Subcutaneous adipose tissue (tissue), 4 donors: Measurements from ENCODE around the gene STXBP6. TPM values are rescaled to one million over a fixed set of nuclear protein-coding genes. Genes with fewer than 3 reads are reported as not detected.

ENCODE experiments used
- CTCF ChIP-seq: fragments of 450-650 bp; IDR thresholded peaks from one replicate; pipeline ENCODE4 v1.5.1; 2016; ENCODE audit warnings: low read depth, mild to moderate bottlenecking, control low read depth, antibody characterized with exemption, moderate library complexity
- total RNA-seq, 4 donors: library from RNA; depleted of rRNA; stranded (reverse); fragments of >200 nt; gene quantifications; one replicate each; pipeline ENCODE4 v1.1.0, GENCODE V29; 2016

The STXBP6 gene
- total RNA-seq, 4 donors from 2014 or later: 5.4 to 11.7 (median 9.3) TPM

- TF ChIP-seq CTCF: no peak
Observed at GRCh38 chr14:24954037-24954699, 95.8 kb downstream of the STXBP6 start.

GRCh38 chr14:24952851-24953666 is 96.9 kb downstream of the STXBP6 start:
- TF ChIP-seq CTCF: no peak

GRCh38 chr14:24948261-24948847 is 101.6 kb downstream of the STXBP6 start:
- TF ChIP-seq CTCF: no peak

GRCh38 chr14:24947131-24947530 is 102.8 kb downstream of the STXBP6 start:
- no peak for TF ChIP-seq CTCF

- no peak for TF ChIP-seq CTCF
Observed at GRCh38 chr14:24944800-24945199, 105.1 kb downstream of the STXBP6 start.

- no peak for TF ChIP-seq CTCF
Observed at GRCh38 chr14:24943024-24943423, 106.9 kb downstream of the STXBP6 start.

GRCh38 chr14:24941719-24942118 is 108.2 kb downstream of the STXBP6 start:
- TF ChIP-seq CTCF: no peak
